ENCODE data around the gene KLHL36.

Gene KLHL36

GRCh38 chr16:84699712-84700445 lies 51.6 kb downstream of the KLHL36 start, which contains the start of gene USP10:
USP10 (plus strand) TSS chr16:84700000; CDS start chr16:84700091, 91 bp downstream.
- peak; percentile 80 for DNase-seq

DNA sequence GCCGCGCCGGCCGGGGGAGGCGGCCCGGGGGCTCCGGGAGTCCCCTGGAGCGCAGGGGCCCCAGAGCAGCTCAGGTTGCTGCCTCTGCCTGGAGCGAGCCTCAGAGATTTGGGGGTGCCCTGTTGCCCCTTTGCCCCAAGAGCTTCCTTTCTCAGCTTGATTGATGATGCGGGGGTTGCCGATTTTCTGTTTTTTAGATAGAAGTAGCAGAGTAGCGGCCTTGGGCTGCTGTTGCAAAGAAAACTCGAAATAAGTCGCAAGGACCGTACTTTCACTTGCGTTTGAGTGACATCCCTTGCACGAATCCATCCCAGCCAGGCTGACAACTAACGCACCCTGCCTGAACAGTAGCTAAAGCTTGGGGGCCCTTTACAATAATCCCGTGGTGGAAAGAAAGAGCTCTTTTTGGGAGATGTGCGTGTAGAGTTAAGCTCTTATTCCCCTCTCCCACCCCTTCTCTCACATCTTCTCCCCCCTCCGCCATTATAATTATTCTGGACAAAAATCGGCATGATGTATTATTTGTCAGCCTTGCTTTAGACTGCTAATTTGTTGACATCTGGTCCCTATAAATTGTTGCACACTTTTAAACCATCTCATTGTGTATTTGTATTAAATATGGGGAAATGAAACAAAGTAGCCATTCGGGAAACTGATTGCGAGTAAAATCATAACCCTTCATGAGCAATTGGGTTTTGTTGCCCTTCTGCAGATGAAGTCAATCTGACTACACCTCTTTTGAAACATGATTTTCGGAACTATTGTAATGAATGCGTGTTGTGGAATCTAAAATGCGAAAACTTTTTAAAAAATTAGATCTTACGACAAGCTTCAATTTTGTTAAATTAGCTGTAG lies 52.4 kb downstream of the KLHL36 start:
- DNase-seq, result peak; percentile 19

- DNase-seq, result no peak
These were observed 55.4 kb downstream of the KLHL36 start for GRCh38 chr16:84703681-84704080.

GRCh38 chr16:84704253-84704652 lies 55.9 kb downstream of the KLHL36 start:
- no peak for DNase-seq

DNA sequence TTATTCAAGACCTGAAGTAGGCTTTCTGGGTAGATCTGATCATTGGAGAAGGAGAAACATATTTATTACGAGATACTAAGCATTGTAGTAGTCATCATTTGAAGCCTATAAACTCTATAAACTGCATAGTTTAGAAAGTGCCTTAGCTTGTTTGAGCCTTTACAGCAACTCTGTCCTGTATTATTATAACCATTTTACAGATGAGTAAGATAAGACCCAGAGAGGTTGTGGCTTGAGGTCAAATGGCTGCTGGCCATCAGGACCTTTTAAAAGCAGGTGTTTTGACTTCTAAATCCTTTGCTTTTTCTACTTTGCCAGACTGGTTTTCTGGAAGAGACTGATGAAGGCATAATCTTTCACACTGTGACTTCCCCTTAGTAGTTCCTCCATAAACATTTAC lies 58.5 kb downstream of the KLHL36 start:
- DNase-seq, result no peak

DNA sequence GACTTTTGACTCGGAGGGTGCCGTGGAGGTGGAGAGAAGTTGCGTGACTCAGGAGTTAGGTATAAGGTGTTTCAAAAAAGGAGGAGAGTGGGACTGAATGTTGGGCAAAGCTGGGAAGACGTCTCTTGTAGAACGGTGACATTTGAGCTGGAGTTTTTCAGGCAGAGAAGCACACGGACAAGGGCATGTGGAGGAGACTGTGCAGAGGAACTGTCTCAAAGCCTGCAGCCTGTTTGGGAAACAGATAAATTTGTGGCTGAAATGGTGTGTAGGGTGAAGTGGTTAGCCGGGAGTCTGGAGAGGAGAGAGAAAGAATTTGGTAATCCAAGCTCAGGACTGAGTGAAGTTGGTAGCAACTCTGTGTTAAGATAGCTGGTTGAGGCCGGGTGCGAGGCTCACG lies 61.3 kb downstream of the KLHL36 start:
- DNase-seq, result no peak

GRCh38 chr16:84710686-84711085 lies 62.4 kb downstream of the KLHL36 start:
- no peak for DNase-seq

All from fibroblast of skin of back (primary cell).